Panc1 (cell line): ENCODE measurements around the gene RPL36.

Experiments
- POLR2AphosphoS5 ChIP-seq: IDR thresholded peaks from 2 replicates; pipeline ENCODE4 v1.6.1; 2012; ENCODE audit warnings: mild to moderate bottlenecking, low read depth, low read length, moderate library complexity
- SIN3A ChIP-seq: IDR thresholded peaks from 2 replicates; pipeline ENCODE4 v1.6.1; 2012; ENCODE audit warnings: low read depth, mild to moderate bottlenecking, low read length, moderate library complexity, borderline replicate concordance; ENCODE audit not compliant: insufficient read depth
- TCF7L2 ChIP-seq: IDR thresholded peaks from 2 replicates; pipeline ENCODE4 v1.6.1; 2011; ENCODE audit warnings: mild to moderate bottlenecking, low read depth, low read length, inconsistent platforms
- TF ChIP-seq, protein P1 (sequence below): fragments of 450-650 bp; IDR thresholded peaks from 2 replicates; pipeline ENCODE4 v1.5.1; 2017; ENCODE audit warnings: mild to moderate bottlenecking
- TF ChIP-seq, protein P2 (sequence below), 2 experiments: IDR thresholded peaks; 2 replicates each; pipeline ENCODE4 v1.6.1; 2011 to 2012; ENCODE audit warnings: low read depth in 2 of 2, control low read depth in 1 of 2, low read length in 1 of 2, mild to moderate bottlenecking in 1 of 2, moderate library complexity in 1 of 2; ENCODE audit not compliant: insufficient read depth in 1 of 2

DNA sequence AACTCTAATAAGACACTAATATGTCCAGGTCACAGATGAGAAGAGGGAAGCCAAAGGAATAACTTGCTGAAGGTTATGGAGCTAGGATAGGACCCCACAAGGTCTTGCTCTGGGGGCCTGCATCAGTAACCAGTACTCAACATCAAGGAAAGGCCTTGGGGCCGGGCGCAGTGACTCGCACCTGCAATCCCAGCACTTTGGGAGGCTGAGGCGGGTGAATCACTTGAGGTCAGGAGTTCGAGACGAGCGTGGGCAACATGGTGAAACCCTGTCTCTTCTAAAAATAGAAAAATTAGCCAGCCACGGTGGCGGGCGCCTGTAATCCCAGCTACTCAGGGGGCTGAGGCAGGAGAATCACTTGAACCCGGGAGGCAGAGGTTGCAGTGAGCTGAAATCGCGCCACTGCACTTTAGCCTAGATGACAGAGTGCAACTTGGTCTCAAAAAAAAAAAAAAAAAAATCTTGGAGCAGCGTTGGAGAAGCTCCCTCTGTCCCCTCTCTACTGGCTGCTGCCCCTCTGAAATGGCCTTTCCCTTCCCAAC lies 28.0 kb downstream of the RPL36 start:
- TF ChIP-seq POLR2AphosphoS5, result no peak
- TF ChIP-seq, protein P1, sequence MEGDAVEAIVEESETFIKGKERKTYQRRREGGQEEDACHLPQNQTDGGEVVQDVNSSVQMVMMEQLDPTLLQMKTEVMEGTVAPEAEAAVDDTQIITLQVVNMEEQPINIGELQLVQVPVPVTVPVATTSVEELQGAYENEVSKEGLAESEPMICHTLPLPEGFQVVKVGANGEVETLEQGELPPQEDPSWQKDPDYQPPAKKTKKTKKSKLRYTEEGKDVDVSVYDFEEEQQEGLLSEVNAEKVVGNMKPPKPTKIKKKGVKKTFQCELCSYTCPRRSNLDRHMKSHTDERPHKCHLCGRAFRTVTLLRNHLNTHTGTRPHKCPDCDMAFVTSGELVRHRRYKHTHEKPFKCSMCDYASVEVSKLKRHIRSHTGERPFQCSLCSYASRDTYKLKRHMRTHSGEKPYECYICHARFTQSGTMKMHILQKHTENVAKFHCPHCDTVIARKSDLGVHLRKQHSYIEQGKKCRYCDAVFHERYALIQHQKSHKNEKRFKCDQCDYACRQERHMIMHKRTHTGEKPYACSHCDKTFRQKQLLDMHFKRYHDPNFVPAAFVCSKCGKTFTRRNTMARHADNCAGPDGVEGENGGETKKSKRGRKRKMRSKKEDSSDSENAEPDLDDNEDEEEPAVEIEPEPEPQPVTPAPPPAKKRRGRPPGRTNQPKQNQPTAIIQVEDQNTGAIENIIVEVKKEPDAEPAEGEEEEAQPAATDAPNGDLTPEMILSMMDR, result no peak
- TF ChIP-seq SIN3A, result no peak
- TF ChIP-seq TCF7L2, result no peak
- TF ChIP-seq, protein P2, sequence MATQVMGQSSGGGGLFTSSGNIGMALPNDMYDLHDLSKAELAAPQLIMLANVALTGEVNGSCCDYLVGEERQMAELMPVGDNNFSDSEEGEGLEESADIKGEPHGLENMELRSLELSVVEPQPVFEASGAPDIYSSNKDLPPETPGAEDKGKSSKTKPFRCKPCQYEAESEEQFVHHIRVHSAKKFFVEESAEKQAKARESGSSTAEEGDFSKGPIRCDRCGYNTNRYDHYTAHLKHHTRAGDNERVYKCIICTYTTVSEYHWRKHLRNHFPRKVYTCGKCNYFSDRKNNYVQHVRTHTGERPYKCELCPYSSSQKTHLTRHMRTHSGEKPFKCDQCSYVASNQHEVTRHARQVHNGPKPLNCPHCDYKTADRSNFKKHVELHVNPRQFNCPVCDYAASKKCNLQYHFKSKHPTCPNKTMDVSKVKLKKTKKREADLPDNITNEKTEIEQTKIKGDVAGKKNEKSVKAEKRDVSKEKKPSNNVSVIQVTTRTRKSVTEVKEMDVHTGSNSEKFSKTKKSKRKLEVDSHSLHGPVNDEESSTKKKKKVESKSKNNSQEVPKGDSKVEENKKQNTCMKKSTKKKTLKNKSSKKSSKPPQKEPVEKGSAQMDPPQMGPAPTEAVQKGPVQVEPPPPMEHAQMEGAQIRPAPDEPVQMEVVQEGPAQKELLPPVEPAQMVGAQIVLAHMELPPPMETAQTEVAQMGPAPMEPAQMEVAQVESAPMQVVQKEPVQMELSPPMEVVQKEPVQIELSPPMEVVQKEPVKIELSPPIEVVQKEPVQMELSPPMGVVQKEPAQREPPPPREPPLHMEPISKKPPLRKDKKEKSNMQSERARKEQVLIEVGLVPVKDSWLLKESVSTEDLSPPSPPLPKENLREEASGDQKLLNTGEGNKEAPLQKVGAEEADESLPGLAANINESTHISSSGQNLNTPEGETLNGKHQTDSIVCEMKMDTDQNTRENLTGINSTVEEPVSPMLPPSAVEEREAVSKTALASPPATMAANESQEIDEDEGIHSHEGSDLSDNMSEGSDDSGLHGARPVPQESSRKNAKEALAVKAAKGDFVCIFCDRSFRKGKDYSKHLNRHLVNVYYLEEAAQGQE (IDR thresholded peaks at IDR 0.05; ENCODE audit: insufficient read depth in 1 of 2, low read depth in 2 of 2, low read length in 1 of 2), result no peak
